Measurements from ENCODE around the gene PRTG.

GRCh38 chr15:55683376-55683775 lies 59.6 kb downstream of the PRTG start:
- no peak for TF ChIP-seq EZH2 (IDR thresholded peaks at IDR 0.05; ENCODE audit: insufficient read depth, poor library complexity, severe bottlenecking)
- no peak for TF ChIP-seq EZH2phosphoT487 (IDR thresholded peaks at IDR 0.05; ENCODE audit: insufficient read depth, low read depth)

All from GM23248 (cell line).